ENCODE data around the gene LBHD2.

DNA sequence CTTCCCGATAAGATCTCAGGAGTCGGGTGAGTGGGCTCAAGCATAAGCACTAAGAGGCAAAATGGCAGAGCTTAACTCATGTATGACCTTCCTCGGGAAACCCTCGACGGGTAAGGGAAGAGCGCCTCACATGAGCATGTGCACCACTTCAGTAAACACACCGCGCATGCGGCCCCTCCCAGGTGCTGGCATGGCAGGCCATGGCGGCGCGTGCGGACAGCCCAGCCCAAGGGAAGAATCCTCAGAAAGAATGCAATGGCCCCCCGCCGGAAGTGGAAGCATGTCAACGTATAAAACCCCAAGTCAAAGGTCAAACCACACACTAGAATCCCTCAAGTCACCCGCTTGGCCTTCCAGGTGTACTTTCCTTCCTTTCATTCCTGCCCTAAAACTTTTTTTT, 32.6 kb downstream of the LBHD2 start:
- TF ChIP-seq, protein P1, sequence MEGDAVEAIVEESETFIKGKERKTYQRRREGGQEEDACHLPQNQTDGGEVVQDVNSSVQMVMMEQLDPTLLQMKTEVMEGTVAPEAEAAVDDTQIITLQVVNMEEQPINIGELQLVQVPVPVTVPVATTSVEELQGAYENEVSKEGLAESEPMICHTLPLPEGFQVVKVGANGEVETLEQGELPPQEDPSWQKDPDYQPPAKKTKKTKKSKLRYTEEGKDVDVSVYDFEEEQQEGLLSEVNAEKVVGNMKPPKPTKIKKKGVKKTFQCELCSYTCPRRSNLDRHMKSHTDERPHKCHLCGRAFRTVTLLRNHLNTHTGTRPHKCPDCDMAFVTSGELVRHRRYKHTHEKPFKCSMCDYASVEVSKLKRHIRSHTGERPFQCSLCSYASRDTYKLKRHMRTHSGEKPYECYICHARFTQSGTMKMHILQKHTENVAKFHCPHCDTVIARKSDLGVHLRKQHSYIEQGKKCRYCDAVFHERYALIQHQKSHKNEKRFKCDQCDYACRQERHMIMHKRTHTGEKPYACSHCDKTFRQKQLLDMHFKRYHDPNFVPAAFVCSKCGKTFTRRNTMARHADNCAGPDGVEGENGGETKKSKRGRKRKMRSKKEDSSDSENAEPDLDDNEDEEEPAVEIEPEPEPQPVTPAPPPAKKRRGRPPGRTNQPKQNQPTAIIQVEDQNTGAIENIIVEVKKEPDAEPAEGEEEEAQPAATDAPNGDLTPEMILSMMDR (IDR thresholded peaks at IDR 0.05): no peak
- TF ChIP-seq POLR2AphosphoS5 (IDR thresholded peaks at IDR 0.05; ENCODE audit: insufficient read depth in 1 of 2, low read depth in 1 of 2): no peak

Measured in vagina (tissue), 2 donors.